GM23248 (cell line): ENCODE measurements around the gene RAD51B. TPM values are rescaled to one million over a fixed set of nuclear protein-coding genes. Genes with fewer than 3 reads are reported as not detected.

Experiments used
- DNase-seq: peaks from one replicate; pipeline ENCODE4 v3.0.0-alpha.2; 2015
- H2AFZ ChIP-seq: fragments of 200-600 bp; sonication (generic); 2 replicates; pipeline ENCODE4 v1.6.1; 2016; ENCODE audit warnings: antibody characterized with exemption
- H3F3A ChIP-seq: fragments of 200-600 bp; sonication (generic); 2 replicates; pipeline ENCODE4 v1.6.1; 2016; ENCODE audit warnings: mild to moderate bottlenecking, antibody characterized with exemption, mixed run types; ENCODE audit not compliant: insufficient read depth
- H3K27ac ChIP-seq: fragments of 200-600 bp; sonication (generic); 2 replicates; pipeline ENCODE4 v1.5.1; 2016; ENCODE audit warnings: mild to moderate bottlenecking
- H3K27me3 ChIP-seq: fragments of 200-600 bp; sonication (generic); replicated peaks from 2 replicates; pipeline ENCODE4 v1.6.1; 2016; ENCODE audit warnings: mild to moderate bottlenecking; ENCODE audit not compliant: insufficient read depth
- H3K36me3 ChIP-seq: fragments of 200-600 bp; sonication (generic); 2 replicates; pipeline ENCODE4 v1.6.1; 2016; ENCODE audit warnings: low read depth, mild to moderate bottlenecking
- H3K4me1 ChIP-seq: fragments of 200-600 bp; sonication (generic); 2 replicates; pipeline ENCODE4 v1.6.1; 2016; ENCODE audit warnings: mild to moderate bottlenecking; ENCODE audit not compliant: insufficient read depth
- H3K4me2 ChIP-seq: fragments of 200-600 bp; sonication (generic); one replicate; pipeline ENCODE4 v1.6.1; 2016; ENCODE audit warnings: mild to moderate bottlenecking; ENCODE audit not compliant: unreplicated experiment
- H3K4me3 ChIP-seq: fragments of 200-600 bp; sonication (generic); 2 replicates; pipeline ENCODE4 v1.5.1; 2016; ENCODE audit warnings: mild to moderate bottlenecking
- H3K79me2 ChIP-seq: fragments of 200-600 bp; sonication (generic); 2 replicates; pipeline ENCODE4 v1.6.1; 2016; ENCODE audit warnings: mild to moderate bottlenecking; ENCODE audit not compliant: insufficient read depth
- H3K9ac ChIP-seq: fragments of 200-600 bp; sonication (generic); 2 replicates; pipeline ENCODE4 v1.6.1; 2016; ENCODE audit warnings: mild to moderate bottlenecking
- H3K9me2 ChIP-seq: fragments of 200-600 bp; sonication (generic); 2 replicates; pipeline ENCODE4 v1.6.1; 2016; ENCODE audit warnings: mixed run types, mild to moderate bottlenecking, moderate library complexity; ENCODE audit not compliant: insufficient read depth
- H3K9me3 ChIP-seq: fragments of 200-600 bp; sonication (generic); one replicate; pipeline ENCODE4 v1.6.1; 2017; ENCODE audit warnings: low read depth
- H4K20me1 ChIP-seq: fragments of 200-600 bp; sonication (generic); 2 replicates; pipeline ENCODE4 v1.6.0; 2016; ENCODE audit not compliant: insufficient read depth
- EZH2 ChIP-seq: fragments of 200-600 bp; sonication (generic); IDR thresholded peaks from 2 replicates; pipeline ENCODE4 v1.6.1; 2018; ENCODE audit warnings: antibody characterized with exemption, mild to moderate bottlenecking; ENCODE audit not compliant: insufficient read depth, poor library complexity, severe bottlenecking
- EZH2phosphoT487 ChIP-seq: fragments of 200-600 bp; sonication (generic); IDR thresholded peaks from 2 replicates; pipeline ENCODE4 v1.6.1; 2018; ENCODE audit warnings: antibody characterized with exemption, moderate library complexity, mild to moderate bottlenecking, low read depth; ENCODE audit not compliant: insufficient read depth
- WGBS, 2 experiments: methylation state at CpG; one replicate each; pipeline ENCODE4 v1.1.6; 2015 to 2017; ENCODE audit warnings: low lambda C conversion rate in 2 of 2, low coverage in 1 of 2; ENCODE audit errors: missing lambda C conversion rate in 2 of 2; 5-methylcytosine and 5-hydroxymethylcytosine counted together
- in situ Hi-C: fragments of 300-500 bp; cut with MboI; formaldehyde crosslinking; loops from 2 replicates; pipeline ENCODE4 v1.15.0; 2020
- polyA plus RNA-seq: library from polyadenylated mRNA; unstranded; fragments of >200 nt; fragmentation: Nextera tagmentation; extraction: Ambion mirVana; gene quantifications from 2 replicates; pipeline ENCODE4 v1.2.1, GENCODE V29; 2016
- total RNA-seq: library from RNA; depleted of rRNA; stranded (reverse); fragments of >200 nt; shearing (Covaris generic); gene quantifications from 2 replicates; pipeline ENCODE4 v1.2.3, GENCODE V29; 2014

The RAD51B gene
- total and polyA plus RNA-seq, 2 experiments from 2014 or later: 4.0 to 8.8 TPM

- H3K9me2 ChIP-seq: no peaks in the 10 kb centered on the region
Observed at GRCh38 chr14:68639758-68640574, 820.4 kb downstream of the RAD51B start.

GRCh38 chr14:68643673-68644072, 824.1 kb downstream of the RAD51B start:
- H3K4me2 ChIP-seq: no peak overlapping the region
- WGBS, 2 experiments: 88 to 94% methylated on average over 2 of the region's 2 CpGs
- in situ Hi-C loops: no loop called here
- no peak overlapping the region for H2AFZ ChIP-seq
- no peaks in the 10 kb centered on the region for H4K20me1 ChIP-seq
- no peak overlapping the region for H3K9ac ChIP-seq
- no peaks in the 10 kb centered on the region for H3K27me3 ChIP-seq
- DNase-seq: no peak
- no peaks in the 10 kb centered on the region for H3K79me2 ChIP-seq
- H3K9me3 ChIP-seq: no peaks in the 10 kb centered on the region
- H3K4me3 ChIP-seq: no peak overlapping the region
- no peaks in the 10 kb centered on the region for H3K9me2 ChIP-seq
- H3K27ac ChIP-seq: no peak overlapping the region
- no peaks in the 10 kb centered on the region for H3K36me3 ChIP-seq
- no peaks in the 10 kb centered on the region for H3K4me1 ChIP-seq
- no peak for TF ChIP-seq EZH2phosphoT487
- TF ChIP-seq EZH2: no peak
- H3F3A ChIP-seq: no peaks in the 10 kb centered on the region

More at GRCh38 chr14:68639758-68640574, 820.4 kb downstream of the RAD51B start:
- TF ChIP-seq EZH2phosphoT487 (no peak), EZH2 (no peak)
- Histone ChIP-seq H3K4me1 (peaks cover 19% of the 10 kb centered on the region), H2AFZ (peak overlapping the region; percentile 51; the same call in 1 of the 2 replicates), H3K27me3 (no peaks in the 10 kb centered on the region), H3K9ac (no peak overlapping the region), H3K79me2 (no peaks in the 10 kb centered on the region), H3K4me3 (no peak overlapping the region), H3K36me3 (no peaks in the 10 kb centered on the region), H3K4me2 (no peak overlapping the region), H3K9me3 (no peaks in the 10 kb centered on the region), H3F3A (peaks cover 16% of the 10 kb centered on the region; the same call in 1 of the 2 replicates), H3K27ac (no peak overlapping the region), H4K20me1 (no peaks in the 10 kb centered on the region)
- in situ Hi-C loops: no loop called here
- DNase-seq: no peak
- WGBS, 2 experiments: 83 to 84% methylated on average over 10 of the region's 10 CpGs

GRCh38 chr14:68644101-68644500, 824.5 kb downstream of the RAD51B start:
- H3K9me2 ChIP-seq: no peaks in the 10 kb centered on the region
- no peak overlapping the region for H2AFZ ChIP-seq
- no peaks in the 10 kb centered on the region for H3K27me3 ChIP-seq
- H3K4me3 ChIP-seq: no peak overlapping the region
- no peak overlapping the region for H3K9ac ChIP-seq
- no peaks in the 10 kb centered on the region for H3K36me3 ChIP-seq
- no peak for DNase-seq
- no peak for TF ChIP-seq EZH2phosphoT487
- H3K27ac ChIP-seq: no peak overlapping the region
- no peaks in the 10 kb centered on the region for H3K79me2 ChIP-seq
- H3K4me2 ChIP-seq: no peak overlapping the region
- H3K4me1 ChIP-seq: no peaks in the 10 kb centered on the region
- in situ Hi-C loops: no loop called here
- H3K9me3 ChIP-seq: no peaks in the 10 kb centered on the region
- no peaks in the 10 kb centered on the region for H3F3A ChIP-seq
- 94 to 96% methylated on average over 1 of the region's 1 CpG for WGBS, 2 experiments
- H4K20me1 ChIP-seq: no peaks in the 10 kb centered on the region

GRCh38 chr14:68645371-68645770, 825.8 kb downstream of the RAD51B start:
- no peaks in the 10 kb centered on the region for H3K9me3 ChIP-seq
- no peaks in the 10 kb centered on the region for H3K36me3 ChIP-seq
- H2AFZ ChIP-seq: no peak overlapping the region
- H3K4me3 ChIP-seq: no peak overlapping the region
- H3K4me1 ChIP-seq: peaks cover 4% of the 10 kb centered on the region
- no peaks in the 10 kb centered on the region for H3K9me2 ChIP-seq
- 94 to 100% methylated on average over 2 of the region's 2 CpGs for WGBS, 2 experiments
- no peak overlapping the region for H3K4me2 ChIP-seq
- in situ Hi-C loops: no loop called here
- no peak overlapping the region for H3K27ac ChIP-seq
- H3K27me3 ChIP-seq: no peaks in the 10 kb centered on the region
- H3K79me2 ChIP-seq: no peaks in the 10 kb centered on the region
- H3K9ac ChIP-seq: no peak overlapping the region
- TF ChIP-seq EZH2phosphoT487: no peak
- TF ChIP-seq EZH2: no peak
- no peak for DNase-seq
- H3F3A ChIP-seq: 0 out of 2 replicates have a peak, but pooled peaks cover 6% of the 10 kb centered on the region
- no peaks in the 10 kb centered on the region for H4K20me1 ChIP-seq
